Measurements from ENCODE around the gene TM9SF3. TPM values are rescaled to one million over a fixed set of nuclear protein-coding genes. Genes with fewer than 3 reads are reported as not detected.

TM9SF3 gene
- total and polyA plus RNA-seq, 3 experiments from 2014 or later: 89.7 to 103 (median 95.8) TPM

- DNase-seq: no peak
- no peaks in the 10 kb centered on the region for H3K4me1 Mint-ChIP-seq
- ChIA-PET CTCF (interaction anchor here (1.3 kb wide), 1 partner anchor 13 kb away, joined by 7 read pairs; no protein-coding TSS in a partner anchor), POLR2A (no interaction called here)
- no peaks in the 10 kb centered on the region for H3K27me3 ChIP-seq (ENCODE audit: insufficient read depth, low read length, poor library complexity, severe bottlenecking)
- H3K27ac Mint-ChIP-seq: peak overlapping the region in 3 of 8 donors; percentile 34 to 69 (median 38)
- no peak overlapping the region for H3K27ac ChIP-seq (ENCODE audit: low read depth, low read length)
- H3K36me3 ChIP-seq (ENCODE audit: insufficient read depth, low read length): no peaks in the 10 kb centered on the region
- no peaks in the 10 kb centered on the region for H3K4me1 ChIP-seq (ENCODE audit: insufficient read depth, low read length)
- H3K36me3 Mint-ChIP-seq: peaks cover 4 to 26% (median 5%) of the 10 kb centered on the region in 3 donors
- H3K9me3 ChIP-seq (ENCODE audit: low read length): no peaks in the 10 kb centered on the region
- H3K4me3 ChIP-seq (ENCODE audit: low read length): no peak overlapping the region
- no peaks in the 10 kb centered on the region for H3K27me3 Mint-ChIP-seq
- no peaks in the 10 kb centered on the region for H3K9me3 Mint-ChIP-seq
- H3K4me3 Mint-ChIP-seq: no peak overlapping the region
Measured at GRCh38 chr10:96619796-96620773, 33.3 kb upstream of the TM9SF3 start.

GRCh38 chr10:96619120-96619519 is 32.3 kb upstream of the TM9SF3 start:
- no peaks in the 10 kb centered on the region for H3K9me3 Mint-ChIP-seq
- Histone ChIP-seq H3K9me3 (ENCODE audit: low read length) (no peaks in the 10 kb centered on the region), H3K4me1 (ENCODE audit: insufficient read depth, low read length) (no peaks in the 10 kb centered on the region), H3K27me3 (ENCODE audit: insufficient read depth, low read length, poor library complexity, severe bottlenecking) (no peaks in the 10 kb centered on the region), H3K27ac (ENCODE audit: low read depth, low read length) (peak overlapping the region; percentile 31), H3K4me3 (ENCODE audit: low read length) (no peak overlapping the region), H3K36me3 (ENCODE audit: insufficient read depth, low read length) (no peaks in the 10 kb centered on the region)
- no peak overlapping the region for H3K4me3 Mint-ChIP-seq
- no peaks in the 10 kb centered on the region for H3K4me1 Mint-ChIP-seq
- POLR2A ChIA-PET: no interaction called here
- no peak for DNase-seq
- H3K27ac Mint-ChIP-seq: peak overlapping the region in 2 of 8 donors; percentile 11 to 38
- no peaks in the 10 kb centered on the region for H3K27me3 Mint-ChIP-seq
- CTCF ChIA-PET: no interaction called here
- H3K36me3 Mint-ChIP-seq: peaks cover 0 to 30% (median 7%) of the 10 kb centered on the region in 3 donors

- no peak overlapping the region for H3K27ac Mint-ChIP-seq
- Histone ChIP-seq H3K27me3 (ENCODE audit: insufficient read depth, low read length, poor library complexity, severe bottlenecking) (no peaks in the 10 kb centered on the region), H3K36me3 (ENCODE audit: insufficient read depth, low read length) (no peaks in the 10 kb centered on the region), H3K4me1 (ENCODE audit: insufficient read depth, low read length) (no peaks in the 10 kb centered on the region), H3K9me3 (ENCODE audit: low read length) (no peaks in the 10 kb centered on the region), H3K4me3 (ENCODE audit: low read length) (no peak overlapping the region), H3K27ac (ENCODE audit: low read depth, low read length) (peak overlapping the region; percentile 31)
- H3K36me3 Mint-ChIP-seq: peaks cover 0 to 30% (median 7%) of the 10 kb centered on the region in 3 donors
- ChIA-PET POLR2A (no interaction called here), CTCF (no interaction called here)
- H3K4me1 Mint-ChIP-seq: no peaks in the 10 kb centered on the region
- H3K9me3 Mint-ChIP-seq: no peaks in the 10 kb centered on the region
- H3K4me3 Mint-ChIP-seq: no peak overlapping the region
- H3K27me3 Mint-ChIP-seq: no peaks in the 10 kb centered on the region
- no peak for DNase-seq
Measured at GRCh38 chr10:96618653-96619052, 31.8 kb upstream of the TM9SF3 start.

- Mint-ChIP-seq H3K4me1 (no peaks in the 10 kb centered on the region), H3K36me3 (peaks cover 0 to 30% (median 4%) of the 10 kb centered on the region in 3 donors)
Measured at GRCh38 chr10:96616961-96617360, 30.1 kb upstream of the TM9SF3 start.

GRCh38 chr10:96614515-96614914 is 27.7 kb upstream of the TM9SF3 start:
- Mint-ChIP-seq H3K27me3 (no peaks in the 10 kb centered on the region), H3K9me3 (no peaks in the 10 kb centered on the region), H3K4me3 (no peak overlapping the region), H3K4me1 (peaks cover 13 to 19% (median 14%) of the 10 kb centered on the region in 3 donors), H3K27ac (peak overlapping the region in 3 of 8 donors; percentile 11 to 61 (median 39)), H3K36me3 (peaks cover 0 to 19% (median 4%) of the 10 kb centered on the region in 3 donors)
- H3K4me1 ChIP-seq (ENCODE audit: insufficient read depth, low read length): peaks cover 13% of the 10 kb centered on the region
- POLR2A ChIA-PET: no interaction called here
- no peaks in the 10 kb centered on the region for H3K27me3 ChIP-seq (ENCODE audit: insufficient read depth, low read length, poor library complexity, severe bottlenecking)
- DNase-seq: no peak
- H3K36me3 ChIP-seq (ENCODE audit: insufficient read depth, low read length): no peaks in the 10 kb centered on the region
- no peaks in the 10 kb centered on the region for H3K9me3 ChIP-seq (ENCODE audit: low read length)
- CTCF ChIA-PET: no interaction called here
- H3K4me3 ChIP-seq (ENCODE audit: low read length): no peak overlapping the region
- no peak overlapping the region for H3K27ac ChIP-seq (ENCODE audit: low read depth, low read length)

More at GRCh38 chr10:96616961-96617360, 30.1 kb upstream of the TM9SF3 start:
- DNase-seq: no peak
- Mint-ChIP-seq H3K27ac (peak overlapping the region in 3 of 8 donors; percentile 3 to 67 (median 53)), H3K4me3 (no peak overlapping the region), H3K9me3 (no peaks in the 10 kb centered on the region), H3K27me3 (no peaks in the 10 kb centered on the region)
- Histone ChIP-seq H3K36me3 (ENCODE audit: insufficient read depth, low read length) (no peaks in the 10 kb centered on the region), H3K27ac (ENCODE audit: low read depth, low read length) (no peak overlapping the region), H3K4me1 (ENCODE audit: insufficient read depth, low read length) (no peaks in the 10 kb centered on the region), H3K4me3 (ENCODE audit: low read length) (no peak overlapping the region), H3K27me3 (ENCODE audit: insufficient read depth, low read length, poor library complexity, severe bottlenecking) (no peaks in the 10 kb centered on the region), H3K9me3 (ENCODE audit: low read length) (no peaks in the 10 kb centered on the region)
- POLR2A ChIA-PET: no interaction called here
- CTCF ChIA-PET: no interaction called here

- no peaks in the 10 kb centered on the region for H3K36me3 ChIP-seq (ENCODE audit: insufficient read depth, low read length)
- no peaks in the 10 kb centered on the region for H3K27me3 ChIP-seq (ENCODE audit: insufficient read depth, low read length, poor library complexity, severe bottlenecking)
- peaks cover 13% of the 10 kb centered on the region for H3K4me1 ChIP-seq (ENCODE audit: insufficient read depth, low read length)
- Mint-ChIP-seq H3K27me3 (no peaks in the 10 kb centered on the region), H3K4me1 (peaks cover 13 to 19% (median 14%) of the 10 kb centered on the region in 3 donors), H3K9me3 (no peaks in the 10 kb centered on the region), H3K4me3 (no peak overlapping the region), H3K27ac (peak overlapping the region in 2 of 8 donors; percentile 38 to 61), H3K36me3 (peaks cover 0 to 19% (median 4%) of the 10 kb centered on the region in 3 donors)
- ChIA-PET POLR2A (no interaction called here), CTCF (no interaction called here)
- no peak overlapping the region for H3K27ac ChIP-seq (ENCODE audit: low read depth, low read length)
- DNase-seq: no peak
- no peak overlapping the region for H3K4me3 ChIP-seq (ENCODE audit: low read length)
- H3K9me3 ChIP-seq (ENCODE audit: low read length): no peaks in the 10 kb centered on the region
Measured at GRCh38 chr10:96613576-96613975, 26.8 kb upstream of the TM9SF3 start.

GRCh38 chr10:96612055-96612830 is 25.4 kb upstream of the TM9SF3 start:
- no peak for DNase-seq
- Mint-ChIP-seq H3K4me3 (no peak overlapping the region), H3K27ac (peak overlapping the region in 6 of 8 donors; percentile 4 to 83 (median 65)), H3K36me3 (peaks cover 0 to 18% (median 10%) of the 10 kb centered on the region in 3 donors), H3K4me1 (peaks cover 13 to 19% (median 14%) of the 10 kb centered on the region in 3 donors), H3K9me3 (no peaks in the 10 kb centered on the region), H3K27me3 (no peaks in the 10 kb centered on the region)
- H3K4me3 ChIP-seq (ENCODE audit: low read length): no peak overlapping the region
- POLR2A ChIA-PET: no interaction called here
- H3K27ac ChIP-seq (ENCODE audit: low read depth, low read length): no peak overlapping the region
- no peaks in the 10 kb centered on the region for H3K9me3 ChIP-seq (ENCODE audit: low read length)
- H3K27me3 ChIP-seq (ENCODE audit: insufficient read depth, low read length, poor library complexity, severe bottlenecking): no peaks in the 10 kb centered on the region
- peaks cover 13% of the 10 kb centered on the region for H3K4me1 ChIP-seq (ENCODE audit: insufficient read depth, low read length)
- H3K36me3 ChIP-seq (ENCODE audit: insufficient read depth, low read length): no peaks in the 10 kb centered on the region
- CTCF ChIA-PET: no interaction called here

Data from CD8-positive, alpha-beta memory T cell (primary cell).